Ectodermal cell (in vitro differentiated cells): ENCODE results near the gene RGS12.

ENCODE experiments used
- H3K27ac ChIP-seq: 2 replicates; pipeline ENCODE4 v1.7.0; 2013; ENCODE audit warnings: mild to moderate bottlenecking, low read depth, low read length; ENCODE audit not compliant: insufficient read depth, poor library complexity, severe bottlenecking
- H3K27me3 ChIP-seq: 2 replicates; pipeline ENCODE4 v1.7.0; 2013; ENCODE audit warnings: mild to moderate bottlenecking, low read length; ENCODE audit not compliant: insufficient read depth, control insufficient read depth, poor library complexity, severe bottlenecking
- H3K36me3 ChIP-seq: one replicate; pipeline ENCODE4 v1.7.0; 2013; ENCODE audit warnings: low read length; ENCODE audit not compliant: control insufficient read depth, insufficient read depth
- H3K4me1 ChIP-seq: one replicate; pipeline ENCODE4 v1.7.0; 2013; ENCODE audit warnings: low read length; ENCODE audit not compliant: control insufficient read depth, insufficient read depth
- H3K4me3 ChIP-seq: 2 replicates; pipeline ENCODE4 v1.7.0; 2013; ENCODE audit warnings: low read depth, low read length, control low read depth; ENCODE audit not compliant: insufficient read depth
- H3K9me3 ChIP-seq: 2 replicates; pipeline ENCODE4 v1.7.0; 2013; ENCODE audit warnings: mild to moderate bottlenecking, low read length, moderate library complexity; ENCODE audit not compliant: control insufficient read depth
- WGBS, 2 experiments: methylation state at CpG; one replicate each; pipeline ENCODE4 v1.1.7; 2013; ENCODE audit warnings: missing lambda C conversion rate in 2 of 2; 5-methylcytosine and 5-hydroxymethylcytosine counted together

The RGS12 gene

DNA sequence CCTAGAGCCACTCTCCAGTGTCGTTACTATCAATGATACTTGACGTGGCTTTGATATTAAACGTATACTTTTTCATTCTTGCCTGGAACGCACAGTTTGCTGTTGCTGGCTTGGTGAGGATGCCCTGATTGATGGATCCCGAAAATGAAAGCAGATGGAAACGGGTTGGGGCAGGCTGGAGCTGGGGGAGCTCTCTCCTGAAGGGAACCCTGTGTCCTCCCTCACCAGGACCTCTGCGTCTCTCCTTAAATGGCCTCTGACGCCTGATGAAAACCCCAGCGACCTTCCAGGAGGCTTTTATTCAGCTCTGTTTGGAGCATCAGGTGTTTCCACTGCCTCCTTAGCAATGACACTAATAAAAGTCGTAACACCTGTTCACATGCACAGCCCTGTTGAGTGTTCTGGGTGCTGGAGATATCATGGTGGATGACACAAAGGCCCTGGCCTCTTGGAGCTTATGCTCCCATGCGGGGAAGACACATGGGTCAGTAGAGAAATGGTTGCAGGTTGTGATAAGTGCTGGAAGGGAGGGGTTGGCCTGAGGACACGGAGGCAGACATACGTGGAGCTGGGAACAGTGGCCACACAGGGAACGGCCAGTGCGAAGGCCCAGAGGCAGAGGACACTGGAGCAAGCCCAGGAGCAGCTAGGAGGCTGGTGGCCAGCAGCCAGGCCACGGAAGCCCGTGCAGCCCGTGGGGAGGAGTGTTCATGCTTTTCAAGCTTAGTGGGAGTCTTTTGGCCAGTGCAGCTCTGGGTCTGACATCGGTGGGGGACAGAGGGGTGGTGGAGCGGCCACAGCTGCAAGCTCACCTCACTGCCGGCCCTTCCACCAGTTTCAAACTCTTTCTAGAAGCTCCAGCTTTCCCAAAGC lies 36.4 kb upstream of the RGS12 start:
- WGBS, 2 experiments, result 90 to 91% methylated on average over 21 of the region's 21 CpGs

DNA sequence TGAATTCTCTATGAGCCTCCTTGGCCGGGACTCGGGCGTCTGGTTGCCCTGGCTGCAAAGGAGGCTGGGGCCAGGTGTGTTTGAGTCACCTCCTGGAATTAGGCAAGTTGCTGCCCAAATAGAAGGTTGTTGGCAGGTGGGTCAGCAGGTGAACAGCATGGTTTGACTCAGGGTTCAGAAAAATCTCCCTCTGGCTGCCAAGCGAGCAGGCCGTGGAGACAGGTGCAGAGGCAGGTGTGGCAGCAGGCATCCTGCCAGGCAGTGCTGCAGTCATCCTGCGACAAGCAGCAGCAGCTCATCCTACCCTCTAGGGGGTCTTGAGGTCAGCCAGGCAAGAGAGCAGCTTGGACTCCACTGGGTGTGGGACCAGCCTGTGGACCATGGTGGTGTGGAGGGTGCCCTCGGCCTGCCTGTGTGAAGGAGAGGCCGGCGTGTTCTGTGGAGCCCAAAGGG lies 35.7 kb upstream of the RGS12 start:
- 95% methylated on average over 9 of the region's 9 CpGs for WGBS, 2 experiments
- H3K4me1 ChIP-seq, result peaks cover 3% of the 10 kb centered on the region
- no peaks in the 10 kb centered on the region for H3K36me3 ChIP-seq
- no peak overlapping the region for H3K27ac ChIP-seq
- H3K27me3 ChIP-seq, result no peaks in the 10 kb centered on the region
- H3K9me3 ChIP-seq, result no peaks in the 10 kb centered on the region
- no peak overlapping the region for H3K4me3 ChIP-seq

More for the DNA sequence above, 36.4 kb upstream of the RGS12 start:
- Histone ChIP-seq H3K4me3 (no peak overlapping the region), H3K4me1 (peaks cover 3% of the 10 kb centered on the region), H3K27me3 (no peaks in the 10 kb centered on the region), H3K9me3 (no peaks in the 10 kb centered on the region), H3K36me3 (no peaks in the 10 kb centered on the region), H3K27ac (no peak overlapping the region)

DNA sequence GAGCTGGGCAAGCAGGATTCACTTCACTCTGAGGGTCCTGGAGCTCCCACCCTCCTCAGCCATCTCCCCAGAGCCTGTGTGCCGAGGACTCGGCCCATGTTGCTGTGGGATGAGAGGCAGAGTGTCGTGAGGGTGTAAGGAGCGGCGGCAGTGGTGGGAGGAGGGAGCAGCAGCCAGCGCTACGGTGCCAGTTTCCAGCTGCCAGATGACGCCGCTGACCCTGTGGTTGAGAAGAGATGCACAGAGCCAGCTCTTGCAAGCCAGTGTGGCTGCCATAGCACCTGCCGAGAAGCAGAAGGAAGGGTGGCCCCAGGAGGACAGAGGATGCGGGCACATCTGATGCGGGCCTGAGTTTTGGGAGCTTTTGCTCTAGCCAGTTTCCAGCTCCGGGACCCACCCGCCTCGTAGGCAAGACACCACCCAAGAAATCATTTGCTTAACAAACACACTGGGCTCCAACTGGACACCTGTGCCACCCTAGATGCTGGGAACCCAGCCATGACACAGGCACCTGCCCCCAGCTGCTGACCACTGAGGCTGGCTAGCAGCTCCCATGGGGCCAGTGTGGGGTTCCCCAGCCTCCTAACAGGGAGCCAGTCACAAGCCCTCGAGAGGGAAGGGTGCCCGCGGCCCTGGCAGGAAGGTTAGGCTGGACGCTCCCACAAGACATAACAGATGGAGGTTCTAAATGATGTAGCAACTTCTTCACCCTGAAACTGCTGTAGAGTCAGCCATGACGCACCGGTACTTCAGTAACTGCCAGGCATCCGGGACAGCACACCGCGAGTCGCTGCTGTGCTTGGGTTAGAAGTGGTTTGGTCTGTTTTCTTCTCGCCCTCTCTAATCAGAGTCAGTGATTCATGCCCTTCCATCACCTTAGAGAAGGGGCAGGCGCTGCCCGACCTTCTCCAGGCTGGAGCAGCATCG lies 35.0 kb upstream of the RGS12 start:
- Histone ChIP-seq H3K27me3 (no peaks in the 10 kb centered on the region), H3K4me1 (peaks cover 3% of the 10 kb centered on the region), H3K36me3 (no peaks in the 10 kb centered on the region), H3K4me3 (no peak overlapping the region), H3K9me3 (no peaks in the 10 kb centered on the region), H3K27ac (no peak overlapping the region)
- 92% methylated on average over 29 of the region's 29 CpGs for WGBS, 2 experiments

DNA sequence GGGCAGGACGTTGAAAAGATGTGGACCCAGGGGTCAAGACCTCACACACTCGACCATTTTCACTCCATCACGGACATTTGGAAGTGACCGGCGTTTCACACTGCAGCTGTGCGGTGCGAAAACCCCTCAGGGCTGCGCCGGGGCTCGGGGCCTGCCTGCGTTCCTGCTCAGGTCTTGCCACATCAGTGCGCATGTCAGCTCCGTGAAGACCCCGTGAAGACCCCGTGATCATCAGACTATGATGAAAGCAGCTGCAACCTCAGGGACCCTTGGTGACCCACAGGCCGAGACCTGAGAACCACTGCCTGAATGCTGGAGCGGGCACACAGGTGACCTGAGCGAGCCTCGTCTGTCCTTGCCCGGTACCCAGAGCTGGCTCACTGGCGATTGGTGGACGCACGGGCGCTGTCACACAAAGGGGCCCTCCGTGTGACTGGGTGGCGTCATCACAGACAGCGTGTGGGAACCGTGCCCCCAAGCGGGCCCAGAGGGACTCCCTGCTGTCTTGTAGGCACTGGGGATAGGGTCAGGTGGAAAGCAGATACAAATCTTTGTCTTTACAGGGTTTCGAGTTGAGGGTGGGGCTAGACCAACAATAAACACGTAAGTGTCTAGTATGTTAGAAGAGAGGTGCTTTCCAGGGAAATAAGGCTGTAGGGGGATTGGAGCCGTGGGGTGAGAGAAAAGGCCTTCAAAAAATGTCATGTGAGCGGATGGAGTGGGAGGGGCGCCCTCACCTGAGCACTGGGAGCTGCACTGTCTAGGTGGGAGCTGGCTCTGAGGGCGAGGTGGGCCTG lies 31.2 kb upstream of the RGS12 start:
- Histone ChIP-seq H3K9me3 (no peaks in the 10 kb centered on the region), H3K27me3 (no peaks in the 10 kb centered on the region), H3K36me3 (no peaks in the 10 kb centered on the region), H3K4me3 (no peak overlapping the region), H3K27ac (no peak overlapping the region), H3K4me1 (no peaks in the 10 kb centered on the region)
- 91% methylated on average over 35 of the region's 35 CpGs for WGBS, 2 experiments

DNA sequence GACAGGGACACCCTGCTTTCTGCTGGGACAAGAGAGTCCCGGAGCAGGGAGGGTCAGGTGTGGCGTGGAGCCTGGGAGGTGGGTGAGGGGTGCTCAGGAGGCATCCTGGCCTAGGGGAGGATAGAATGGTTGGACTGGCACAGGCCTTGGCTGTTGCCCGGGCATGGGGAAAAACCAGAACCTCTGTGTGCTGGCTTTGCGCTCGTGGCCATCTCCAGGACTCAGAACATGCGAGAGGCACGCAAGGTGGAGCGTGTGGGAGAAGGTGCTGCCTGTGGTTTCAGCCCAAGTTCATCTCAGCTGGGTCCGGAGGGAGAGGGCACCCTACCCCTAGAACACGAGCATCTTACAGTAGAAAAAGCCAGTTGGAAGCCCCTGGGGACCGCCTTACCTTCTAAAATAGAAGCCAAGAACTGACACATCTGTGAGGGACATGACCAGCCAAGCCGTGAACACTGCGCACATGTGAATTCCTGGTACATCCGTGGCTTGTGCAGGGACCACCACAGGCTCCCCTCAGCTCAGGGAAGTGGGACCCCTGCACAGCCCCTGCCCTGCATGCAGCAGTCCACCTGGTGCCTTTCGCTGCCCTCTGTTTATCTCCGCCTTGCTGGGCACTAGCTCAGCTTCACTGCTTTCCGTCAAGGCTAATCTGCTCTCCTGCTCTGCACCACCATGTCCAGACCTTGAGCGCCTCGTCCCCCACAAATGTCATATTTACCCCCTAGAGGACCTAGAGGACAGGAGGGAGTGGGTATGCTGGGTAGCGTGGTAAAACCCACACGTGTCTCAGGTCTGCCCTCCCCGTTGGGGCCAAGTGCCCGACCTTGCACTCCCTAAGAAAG lies 30.4 kb upstream of the RGS12 start:
- Histone ChIP-seq H3K4me1 (no peaks in the 10 kb centered on the region), H3K27me3 (no peaks in the 10 kb centered on the region), H3K36me3 (no peaks in the 10 kb centered on the region), H3K4me3 (no peak overlapping the region), H3K27ac (no peak overlapping the region), H3K9me3 (no peaks in the 10 kb centered on the region)
- 92 to 93% methylated on average over 23 of the region's 23 CpGs for WGBS, 2 experiments

DNA sequence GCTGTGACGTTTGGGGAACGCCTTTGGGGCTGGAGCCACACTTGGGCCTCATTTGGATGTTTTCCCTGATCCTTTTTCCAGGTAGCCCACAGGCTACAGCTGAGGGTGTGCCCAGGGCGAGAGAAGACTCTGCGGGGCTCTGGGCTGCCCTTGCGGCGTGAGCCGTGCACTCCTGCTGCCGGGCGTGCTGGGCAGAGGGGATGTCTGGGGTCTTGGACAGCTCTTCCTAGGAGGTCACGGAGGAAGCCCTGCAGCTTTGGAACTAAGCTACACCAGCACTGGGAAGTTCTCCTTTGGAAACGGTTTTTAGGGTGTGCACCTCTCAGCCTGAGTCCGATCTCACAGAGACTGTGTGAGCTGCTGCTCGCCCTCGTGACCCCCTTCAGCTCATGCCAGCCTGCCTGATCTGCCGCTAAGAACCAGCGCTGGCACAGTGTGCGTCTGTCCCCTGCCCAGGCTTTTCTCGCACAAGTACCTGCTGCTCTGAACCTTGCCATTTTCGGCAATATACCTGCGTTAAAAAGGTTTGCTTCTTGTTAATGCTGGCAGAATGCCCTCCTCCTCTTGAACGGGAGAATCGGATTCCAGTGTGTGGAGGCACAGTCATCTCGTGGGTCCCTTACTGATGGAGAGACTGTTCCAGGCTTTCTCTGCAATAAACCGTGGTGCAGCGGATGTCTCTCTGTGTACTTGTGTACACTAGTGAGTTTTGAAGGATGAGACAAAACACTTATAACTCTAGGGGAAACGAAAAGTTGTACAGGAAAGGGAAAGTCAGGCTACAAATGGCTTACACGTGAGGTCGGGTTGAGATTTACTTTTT lies 29.6 kb upstream of the RGS12 start:
- no peak overlapping the region for H3K4me3 ChIP-seq
- no peaks in the 10 kb centered on the region for H3K36me3 ChIP-seq
- no peaks in the 10 kb centered on the region for H3K9me3 ChIP-seq
- peaks cover 5% of the 10 kb centered on the region for H3K4me1 ChIP-seq
- no peak overlapping the region for H3K27ac ChIP-seq
- H3K27me3 ChIP-seq, result no peaks in the 10 kb centered on the region
- 94 to 95% methylated on average over 28 of the region's 28 CpGs for WGBS, 2 experiments

DNA sequence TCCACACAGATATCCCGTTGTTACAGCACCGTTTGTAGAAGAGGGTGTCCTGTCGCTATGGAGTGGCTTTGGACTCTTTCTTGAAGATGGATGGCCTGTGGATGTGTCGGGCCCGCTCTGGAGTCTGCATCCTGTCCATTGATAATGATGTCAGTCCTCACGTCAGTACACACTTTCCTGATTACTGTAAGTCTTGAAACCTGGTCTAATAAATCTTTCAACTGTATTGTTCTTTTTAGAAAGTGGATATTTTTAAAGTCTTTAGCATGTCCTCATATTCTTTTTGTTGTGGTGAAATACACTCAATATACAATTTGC lies 29.0 kb upstream of the RGS12 start:
- H3K36me3 ChIP-seq, result no peaks in the 10 kb centered on the region
- H3K27ac ChIP-seq, result no peak overlapping the region
- H3K27me3 ChIP-seq, result no peaks in the 10 kb centered on the region
- peaks cover 5% of the 10 kb centered on the region for H3K4me1 ChIP-seq
- H3K4me3 ChIP-seq, result no peak overlapping the region
- H3K9me3 ChIP-seq, result no peaks in the 10 kb centered on the region
- WGBS, 2 experiments, result 82 to 90% methylated on average over 6 of the region's 6 CpGs

DNA sequence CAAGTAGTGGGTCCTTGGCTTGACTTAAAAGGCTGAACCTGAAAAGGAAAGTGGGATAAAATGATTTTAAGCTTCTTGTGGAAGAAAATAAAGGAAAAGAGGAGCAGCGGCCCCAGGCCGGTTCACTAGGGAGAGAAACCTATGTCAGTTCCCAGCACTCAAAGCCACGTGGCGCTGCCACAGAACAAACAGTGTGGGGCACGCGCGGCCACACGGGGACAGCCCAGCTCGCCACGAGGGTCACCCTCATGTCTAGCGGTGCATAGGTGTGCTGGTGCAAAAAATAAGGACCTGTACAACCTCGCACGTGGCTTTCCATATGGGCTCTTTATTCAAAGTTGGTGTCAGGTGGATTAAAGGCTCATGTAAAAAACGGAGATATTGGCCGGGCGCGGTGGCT lies 26.7 kb upstream of the RGS12 start:
- Histone ChIP-seq H3K9me3 (no peaks in the 10 kb centered on the region), H3K4me3 (no peak overlapping the region), H3K27me3 (no peaks in the 10 kb centered on the region), H3K27ac (no peak overlapping the region), H3K36me3 (no peaks in the 10 kb centered on the region), H3K4me1 (peaks cover 5% of the 10 kb centered on the region)
- 95 to 97% methylated on average over 17 of the region's 17 CpGs for WGBS, 2 experiments
